ENCODE measurements around the gene ACOT8. TPM values are rescaled to one million over a fixed set of nuclear protein-coding genes. Genes with fewer than 3 reads are reported as not detected.

Gene ACOT8
- total RNA-seq, 1 experiment from 2014 or later = 36.2 TPM

- CTCF ChIA-PET = interaction anchor here (0.6 to 1.3 kb wide), 2 partner anchors 98 to 142 kb away, joined by 3 to 5 read pairs; no protein-coding TSS in a partner anchor
- H3K4me1 ChIP-seq = peaks cover 19% of the 10 kb centered on the region
- peaks cover 3% of the 10 kb centered on the region for H3K36me3 Mint-ChIP-seq (ENCODE audit: insufficient read depth, unreplicated experiment)
- H3K9me3 ChIP-seq = no peaks in the 10 kb centered on the region
- POLR2A ChIA-PET = no interaction called here
- H3K36me3 ChIP-seq (ENCODE audit: control insufficient read depth, insufficient read depth, low read length) = peaks cover 2% of the 10 kb centered on the region; the same call in 1 of the 2 replicates
- no peak overlapping the region for H3K4me3 ChIP-seq (ENCODE audit: low read depth, low read length)
- no peak for DNase-seq
- peaks cover 22% of the 10 kb centered on the region for H3K4me1 Mint-ChIP-seq (ENCODE audit: low read depth, unreplicated experiment)
- no peak for TF ChIP-seq CTCF (IDR thresholded peaks at IDR 0.05; ENCODE audit: insufficient read depth in 1 of 2, low read depth in 1 of 2, low read length in 1 of 2, severe bottlenecking in 1 of 2, unreplicated experiment in 1 of 2)
- H3K27me3 ChIP-seq (replicated peaks; ENCODE audit: control insufficient read depth, insufficient read depth, low read length) = no peaks in the 10 kb centered on the region
- H3K9me3 Mint-ChIP-seq (ENCODE audit: unreplicated experiment) = no peaks in the 10 kb centered on the region
- no peak overlapping the region for H3K4me3 Mint-ChIP-seq (ENCODE audit: unreplicated experiment)
- H3K27me3 Mint-ChIP-seq (ENCODE audit: insufficient read depth, unreplicated experiment) = no peaks in the 10 kb centered on the region
- intact Hi-C loops (cut with micrococcal nuclease; ENCODE audit: unreplicated experiment) = no loop called here
- no peak overlapping the region for H3K27ac Mint-ChIP-seq (ENCODE audit: unreplicated experiment)
- BruUV-seq (replicated peaks) = no TSS peak
Observed at GRCh38 chr20:45821947-45822346, 35.2 kb downstream of the ACOT8 start.

GRCh38 chr20:45819466-45819865, 37.7 kb downstream of the ACOT8 start:
- H3K27me3 ChIP-seq (replicated peaks; ENCODE audit: control insufficient read depth, insufficient read depth, low read length) = no peaks in the 10 kb centered on the region
- ChIA-PET CTCF (interaction anchor here (0.6 to 0.7 kb wide), 3 partner anchors 70 to 250 kb away, joined by 3 to 4 read pairs (median 4); no protein-coding TSS in a partner anchor), POLR2A (no interaction called here)
- H3K36me3 ChIP-seq (ENCODE audit: control insufficient read depth, insufficient read depth, low read length) = peaks cover 11% of the 10 kb centered on the region
- Mint-ChIP-seq H3K4me3 (ENCODE audit: unreplicated experiment) (peak overlapping the region; percentile 1), H3K27me3 (ENCODE audit: insufficient read depth, unreplicated experiment) (no peaks in the 10 kb centered on the region), H3K9me3 (ENCODE audit: unreplicated experiment) (no peaks in the 10 kb centered on the region), H3K36me3 (ENCODE audit: insufficient read depth, unreplicated experiment) (peaks cover 27% of the 10 kb centered on the region), H3K4me1 (ENCODE audit: low read depth, unreplicated experiment) (peaks cover 33% of the 10 kb centered on the region), H3K27ac (ENCODE audit: unreplicated experiment) (no peak overlapping the region)
- no peaks in the 10 kb centered on the region for H3K9me3 ChIP-seq
- H3K4me3 ChIP-seq (ENCODE audit: low read depth, low read length) = no peak overlapping the region
- DNase-seq = no peak
- TF ChIP-seq CTCF (IDR thresholded peaks at IDR 0.05; ENCODE audit: insufficient read depth in 1 of 2, low read depth in 1 of 2, low read length in 1 of 2, severe bottlenecking in 1 of 2, unreplicated experiment in 1 of 2) = no peak
- BruUV-seq (replicated peaks) = no TSS peak
- intact Hi-C loops (cut with micrococcal nuclease; ENCODE audit: unreplicated experiment) = no loop called here
- H3K4me1 ChIP-seq = peaks cover 34% of the 10 kb centered on the region

GRCh38 chr20:45818239-45818638, 39.0 kb downstream of the ACOT8 start:
- intact Hi-C loops (cut with micrococcal nuclease; ENCODE audit: unreplicated experiment) = no loop called here
- peaks cover 31% of the 10 kb centered on the region for H3K4me1 Mint-ChIP-seq (ENCODE audit: low read depth, unreplicated experiment)
- H3K4me1 ChIP-seq = peaks cover 42% of the 10 kb centered on the region
- DNase-seq = no peak
- no peaks in the 10 kb centered on the region for H3K9me3 Mint-ChIP-seq (ENCODE audit: unreplicated experiment)
- H3K4me3 Mint-ChIP-seq (ENCODE audit: unreplicated experiment) = no peak overlapping the region
- H3K27me3 ChIP-seq (replicated peaks; ENCODE audit: control insufficient read depth, insufficient read depth, low read length) = no peaks in the 10 kb centered on the region
- peaks cover 38% of the 10 kb centered on the region for H3K36me3 Mint-ChIP-seq (ENCODE audit: insufficient read depth, unreplicated experiment)
- H3K9me3 ChIP-seq = no peaks in the 10 kb centered on the region
- ChIA-PET POLR2A (no interaction called here), CTCF (no interaction called here)
- H3K4me3 ChIP-seq (ENCODE audit: low read depth, low read length) = no peak overlapping the region
- TF ChIP-seq CTCF (IDR thresholded peaks at IDR 0.05; ENCODE audit: insufficient read depth in 1 of 2, low read depth in 1 of 2, low read length in 1 of 2, severe bottlenecking in 1 of 2, unreplicated experiment in 1 of 2) = no peak
- peak overlapping the region; percentile 15 for H3K27ac Mint-ChIP-seq (ENCODE audit: unreplicated experiment)
- H3K27me3 Mint-ChIP-seq (ENCODE audit: insufficient read depth, unreplicated experiment) = no peaks in the 10 kb centered on the region
- BruUV-seq (replicated peaks) = no TSS peak
- H3K36me3 ChIP-seq (ENCODE audit: control insufficient read depth, insufficient read depth, low read length) = peaks cover 14% of the 10 kb centered on the region
